Large intestine (tissue), 3 donors: ENCODE results near the gene CEP295NL. TPM values are rescaled to one million over a fixed set of nuclear protein-coding genes. Genes with fewer than 3 reads are reported as not detected.

ENCODE experiments used
- DNase-seq, 2 donors: peaks; one replicate each; pipeline versions ENCODE4 v3.0.0 to v3.0.0-alpha.2; 2013
- H3K27ac ChIP-seq: one replicate; pipeline ENCODE4 v1.5.1; 2013; ENCODE audit warnings: low read length
- H3K27me3 ChIP-seq: 2 replicates; pipeline ENCODE4 v1.6.1; 2013; ENCODE audit warnings: low read length; ENCODE audit not compliant: control insufficient read depth, insufficient read depth
- H3K36me3 ChIP-seq: 2 replicates; pipeline ENCODE4 v1.6.1; 2013; ENCODE audit warnings: low read length; ENCODE audit not compliant: control insufficient read depth, insufficient read depth
- H3K4me1 ChIP-seq: one replicate; pipeline ENCODE4 v1.6.1; 2013; ENCODE audit warnings: low read length; ENCODE audit not compliant: control insufficient read depth, insufficient read depth
- H3K4me3 ChIP-seq: one replicate; pipeline ENCODE4 v1.5.1; 2013; ENCODE audit warnings: low read length
- H3K9me3 ChIP-seq: one replicate; pipeline ENCODE4 v1.6.1; 2013; ENCODE audit warnings: mild to moderate bottlenecking, low read depth, low read length, moderate library complexity; ENCODE audit not compliant: control insufficient read depth
- WGBS: methylation state at CpG from one replicate; pipeline ENCODE4 v1.1.5; 2013; ENCODE audit warnings: low lambda C conversion rate; ENCODE audit not compliant: insufficient coverage; 5-methylcytosine and 5-hydroxymethylcytosine counted together
- polyA plus RNA-seq: library from polyadenylated mRNA; unstranded; fragments of 120-200 nt; gene quantifications from one replicate; pipeline ENCODE4 v1.2.1, GENCODE V29; 2013

CEP295NL gene
- polyA plus RNA-seq, 1 donor: 0.24 TPM

GRCh38 chr17:78940708-78941107 lies 37.7 kb upstream of the CEP295NL start:
- no CpG with 5 or more reads among the region's 6 CpGs for WGBS
- Histone ChIP-seq H3K27me3 (no peaks in the 10 kb centered on the region), H3K9me3 (no peaks in the 10 kb centered on the region), H3K4me1 (peaks cover 6% of the 10 kb centered on the region), H3K36me3 (no peaks in the 10 kb centered on the region), H3K4me3 (no peak overlapping the region), H3K27ac (no peak overlapping the region)
- no peak for DNase-seq

GRCh38 chr17:78940258-78940657 lies 37.3 kb upstream of the CEP295NL start:
- no peaks in the 10 kb centered on the region for H3K36me3 ChIP-seq
- peaks cover 6% of the 10 kb centered on the region for H3K4me1 ChIP-seq
- no peaks in the 10 kb centered on the region for H3K27me3 ChIP-seq
- WGBS: no CpG with 5 or more reads among the region's 5 CpGs
- no peak overlapping the region for H3K27ac ChIP-seq
- DNase-seq: no peak
- no peak overlapping the region for H3K4me3 ChIP-seq
- no peaks in the 10 kb centered on the region for H3K9me3 ChIP-seq

GRCh38 chr17:78939615-78940014 lies 36.6 kb upstream of the CEP295NL start:
- Histone ChIP-seq H3K27ac (no peak overlapping the region), H3K27me3 (no peaks in the 10 kb centered on the region), H3K9me3 (no peaks in the 10 kb centered on the region), H3K4me1 (peaks cover 8% of the 10 kb centered on the region), H3K4me3 (no peak overlapping the region), H3K36me3 (no peaks in the 10 kb centered on the region)
- no peak for DNase-seq
- no CpG with 5 or more reads among the region's 6 CpGs for WGBS

GRCh38 chr17:78937561-78937960 lies 34.6 kb upstream of the CEP295NL start:
- DNase-seq: no peak
- no peak overlapping the region for H3K27ac ChIP-seq
- no peak overlapping the region for H3K4me3 ChIP-seq
- peaks cover 18% of the 10 kb centered on the region for H3K4me1 ChIP-seq
- H3K9me3 ChIP-seq: no peaks in the 10 kb centered on the region
- H3K27me3 ChIP-seq: no peaks in the 10 kb centered on the region
- no CpG with 5 or more reads among the region's 11 CpGs for WGBS
- no peaks in the 10 kb centered on the region for H3K36me3 ChIP-seq

GRCh38 chr17:78935419-78936323 lies 32.7 kb upstream of the CEP295NL start:
- H3K4me1 ChIP-seq: peaks cover 12% of the 10 kb centered on the region
- peak in 1 of 2 donors; percentile 55 for DNase-seq
- no peak overlapping the region for H3K27ac ChIP-seq
- H3K9me3 ChIP-seq: no peaks in the 10 kb centered on the region
- no peaks in the 10 kb centered on the region for H3K27me3 ChIP-seq
- H3K4me3 ChIP-seq: no peak overlapping the region
- no CpG with 5 or more reads among the region's 33 CpGs for WGBS
- no peaks in the 10 kb centered on the region for H3K36me3 ChIP-seq

GRCh38 chr17:78934681-78935418 lies 31.8 kb upstream of the CEP295NL start:
- WGBS: no CpG with 5 or more reads among the region's 19 CpGs
- Histone ChIP-seq H3K9me3 (no peaks in the 10 kb centered on the region), H3K27ac (peak overlapping the region; percentile 70), H3K27me3 (no peaks in the 10 kb centered on the region), H3K4me3 (no peak overlapping the region), H3K4me1 (peaks cover 11% of the 10 kb centered on the region), H3K36me3 (no peaks in the 10 kb centered on the region)
- no peak for DNase-seq

- DNase-seq: peak; percentile 70 to 78
- H3K36me3 ChIP-seq: no peaks in the 10 kb centered on the region
- H3K4me3 ChIP-seq: no peak overlapping the region
- no peaks in the 10 kb centered on the region for H3K9me3 ChIP-seq
- H3K27ac ChIP-seq: peak overlapping the region; percentile 70
- H3K4me1 ChIP-seq: peaks cover 11% of the 10 kb centered on the region
- 80% methylated on average over 1 of the region's 16 CpGs for WGBS
- no peaks in the 10 kb centered on the region for H3K27me3 ChIP-seq
These were observed 31.1 kb upstream of the CEP295NL start for GRCh38 chr17:78933959-78934568.

DNA sequence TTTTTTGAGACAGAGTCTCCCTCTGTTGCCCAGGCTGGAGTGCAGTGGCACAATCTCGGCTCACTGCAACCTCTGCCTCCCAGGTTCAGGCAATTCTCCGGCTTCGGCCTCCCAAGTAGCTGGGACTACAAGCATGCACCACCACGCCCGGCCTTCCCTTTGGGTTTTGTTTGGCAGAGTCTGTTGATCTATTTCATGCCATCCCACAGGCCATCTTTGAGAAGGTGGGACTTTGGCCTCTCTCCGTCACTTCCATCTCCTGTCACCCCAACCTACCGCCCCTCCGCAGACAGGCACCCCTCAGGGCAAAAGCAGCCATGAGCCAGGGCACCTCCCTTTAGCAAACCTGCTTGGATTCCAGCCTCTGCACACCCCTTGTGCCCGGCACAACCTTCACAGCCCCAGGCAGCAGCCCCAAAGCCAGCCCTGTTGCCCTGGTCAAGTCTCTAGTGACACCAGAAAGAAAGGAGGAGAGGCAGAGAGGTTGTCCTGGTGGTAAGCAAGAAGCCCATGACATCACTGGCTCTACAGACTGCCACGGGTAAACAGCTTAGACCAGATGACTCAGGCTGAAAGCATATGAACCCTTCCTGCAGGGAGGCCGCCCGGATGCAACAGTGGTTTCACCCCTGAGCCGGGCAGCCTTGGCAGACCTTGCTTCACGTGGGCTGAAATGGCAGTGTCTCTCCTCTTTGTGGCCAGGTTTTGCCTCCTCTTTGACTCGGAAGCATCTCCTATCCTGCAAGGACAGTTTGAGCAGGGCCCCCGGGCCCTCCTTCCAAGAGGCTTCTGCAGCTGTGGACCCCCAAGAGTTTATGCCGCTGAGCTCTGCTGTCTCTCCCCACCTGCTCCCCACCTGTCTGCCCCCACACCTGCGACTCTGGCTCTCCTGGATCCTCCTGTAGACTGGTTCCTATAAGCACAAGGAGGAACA lies 30.3 kb upstream of the CEP295NL start:
- DNase-seq: no peak
- peak overlapping the region; percentile 70 for H3K27ac ChIP-seq
- H3K4me1 ChIP-seq: peaks cover 11% of the 10 kb centered on the region
- WGBS: 93% methylated on average over 3 of the region's 18 CpGs
- H3K36me3 ChIP-seq: no peaks in the 10 kb centered on the region
- H3K9me3 ChIP-seq: no peaks in the 10 kb centered on the region
- H3K27me3 ChIP-seq: no peaks in the 10 kb centered on the region
- no peak overlapping the region for H3K4me3 ChIP-seq

GRCh38 chr17:78929908-78930775 lies 27.1 kb upstream of the CEP295NL start:
- Histone ChIP-seq H3K36me3 (no peaks in the 10 kb centered on the region), H3K9me3 (no peaks in the 10 kb centered on the region), H3K27me3 (peaks cover 2% of the 10 kb centered on the region), H3K4me1 (peaks cover 17% of the 10 kb centered on the region), H3K4me3 (no peak overlapping the region), H3K27ac (no peak overlapping the region)
- no CpG with 5 or more reads among the region's 31 CpGs for WGBS
- no peak for DNase-seq
